Nucleus accumbens (tissue), 56 donors: ENCODE results near the gene DNM3.
"Not testable (repeated sequence)": the region's sequence is repeated elsewhere in the genome, so short reads cannot be mapped to it uniquely, and the experiment has no call there.

Source experiments
- DNase-seq, 56 donors: peaks; one replicate each; lab custom pipeline; 2025; lab: John Stamatoyannopoulos, UW

Gene DNM3

DNA sequence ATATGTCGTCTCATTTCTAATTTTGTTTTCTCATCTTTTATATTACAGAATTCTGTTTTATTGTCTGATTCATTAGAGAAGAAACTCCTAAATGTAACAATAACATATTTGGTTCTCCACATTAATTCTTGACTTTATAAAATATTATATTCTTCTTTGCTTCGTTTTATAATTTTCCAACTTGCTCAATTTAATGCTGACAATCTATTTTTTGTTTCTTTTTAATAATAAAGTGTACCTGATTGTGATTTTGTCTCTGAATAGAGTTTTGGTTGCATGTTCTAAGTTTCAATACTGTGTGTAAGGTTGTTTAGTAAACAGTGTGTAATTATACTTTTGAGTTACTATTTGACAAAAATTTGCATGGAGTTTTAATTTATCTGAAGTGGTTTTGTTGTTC is 448.1 kb downstream of the DNM3 start:
- no peak for DNase-seq

DNA sequence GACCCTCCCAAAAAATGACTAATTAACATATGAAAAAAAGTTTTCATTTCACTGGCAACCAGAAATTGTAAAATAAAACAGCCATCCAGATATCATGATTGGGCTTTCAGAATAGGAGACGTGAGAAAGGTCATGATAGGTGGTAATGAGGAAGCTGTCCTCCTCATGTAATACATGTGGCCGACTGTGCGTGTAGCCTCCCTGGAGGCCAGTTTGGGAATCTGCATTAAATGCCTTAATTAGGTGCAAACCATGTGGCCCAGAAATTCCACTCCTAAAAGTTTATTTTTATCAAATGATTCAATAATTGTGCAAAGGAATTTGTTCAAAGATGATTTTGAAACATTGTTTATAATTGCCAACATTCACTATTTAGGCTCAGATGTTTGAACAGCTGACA is 451.5 kb downstream of the DNM3 start:
- no peak for DNase-seq

DNA sequence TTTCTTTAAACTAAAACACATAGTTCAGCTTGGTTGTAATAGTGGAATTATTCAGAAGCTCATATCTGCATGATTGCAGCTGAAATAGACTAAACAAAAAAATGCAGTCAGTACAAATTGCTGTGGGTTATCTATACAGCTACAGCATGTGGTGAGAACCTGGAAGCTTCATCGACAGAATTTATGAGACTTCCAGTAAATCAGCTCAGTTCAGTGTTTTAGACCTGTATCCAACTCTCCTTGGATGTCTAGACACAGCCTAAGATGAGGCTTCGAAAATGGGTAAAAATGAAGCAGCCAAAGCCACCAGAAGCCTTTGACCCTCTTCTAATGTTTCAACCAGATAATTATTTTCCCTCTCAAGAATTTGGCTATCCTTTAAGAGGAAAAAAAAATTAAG is 452.1 kb downstream of the DNM3 start:
- DNase-seq, result no peak

DNA sequence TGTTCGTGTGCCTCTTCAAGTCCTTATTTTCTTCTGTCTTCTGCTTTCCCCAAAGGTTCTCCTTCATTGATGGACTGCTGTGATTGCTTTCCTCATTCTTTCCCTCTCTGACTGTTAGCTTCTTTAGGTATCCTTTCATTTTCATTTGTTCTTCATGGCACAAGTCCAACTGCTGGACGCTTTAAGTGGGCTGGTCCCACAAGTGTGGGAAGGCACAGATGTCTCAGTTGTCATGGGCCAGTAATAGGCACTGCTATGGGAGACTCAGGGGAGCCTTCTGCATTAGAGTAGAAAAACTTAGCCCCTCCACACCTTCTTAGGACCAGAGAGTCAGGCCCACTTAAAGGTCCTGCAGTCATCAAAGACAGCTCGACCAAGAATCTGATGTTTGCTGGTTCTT is 456.8 kb downstream of the DNM3 start:
- no peak for DNase-seq

DNA sequence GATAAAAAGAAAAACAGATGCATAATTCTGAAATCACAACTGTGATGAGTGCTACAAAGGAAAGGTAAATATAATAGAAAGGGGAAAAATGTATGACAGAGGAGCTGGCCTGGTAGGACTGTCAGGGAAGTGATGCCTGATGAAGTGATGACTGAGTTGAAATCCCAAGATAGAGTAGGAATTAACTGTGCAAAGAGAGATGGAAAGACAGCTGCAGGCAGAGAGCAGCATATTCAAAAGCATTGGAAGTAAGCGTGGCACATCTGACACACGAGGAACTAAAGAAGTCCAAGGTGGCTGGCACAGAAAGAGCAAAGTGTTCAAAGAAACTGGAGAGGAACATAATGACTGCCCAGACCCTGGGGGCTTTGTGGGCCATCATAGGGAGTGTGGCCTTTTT is 457.6 kb downstream of the DNM3 start:
- DNase-seq, result no peak

DNA sequence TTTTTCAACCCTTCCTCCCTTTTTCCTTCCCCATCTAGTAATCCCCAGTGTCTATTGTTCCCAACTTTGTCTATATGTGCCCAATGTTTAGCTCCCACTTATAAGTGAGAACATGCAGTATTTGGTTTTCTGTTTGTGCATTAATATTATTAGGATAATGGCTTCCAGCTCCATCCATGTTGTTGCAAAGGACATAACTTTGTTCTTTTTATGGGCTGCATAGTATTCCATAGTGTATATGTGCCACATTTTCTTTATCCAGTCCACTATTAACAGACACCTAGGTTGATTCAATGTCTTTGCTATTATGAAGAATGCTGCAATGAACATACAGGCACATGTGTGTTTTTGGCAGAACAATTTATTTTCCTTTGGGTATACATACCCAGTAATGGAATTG is 458.2 kb downstream of the DNM3 start:
- no peak for DNase-seq

DNA sequence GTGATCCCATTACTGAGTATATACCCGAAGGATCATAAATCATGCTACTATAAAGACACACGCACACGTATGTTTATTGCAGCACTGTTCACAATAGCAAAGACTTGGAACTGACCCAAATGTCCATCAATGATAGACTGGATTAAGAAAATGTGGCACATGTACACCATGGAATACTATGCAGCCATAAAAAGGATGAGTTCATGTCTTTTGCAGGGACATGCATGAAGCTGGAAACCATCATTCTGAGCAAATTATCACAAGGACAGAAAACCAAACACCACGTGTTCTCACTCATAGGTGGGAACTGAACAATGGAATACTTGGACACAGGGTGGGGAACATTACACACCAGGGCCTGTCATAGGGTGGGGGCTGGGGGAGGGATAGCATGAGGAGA is 466.2 kb downstream of the DNM3 start:
- DNase-seq, result not testable (repeated sequence)

DNA sequence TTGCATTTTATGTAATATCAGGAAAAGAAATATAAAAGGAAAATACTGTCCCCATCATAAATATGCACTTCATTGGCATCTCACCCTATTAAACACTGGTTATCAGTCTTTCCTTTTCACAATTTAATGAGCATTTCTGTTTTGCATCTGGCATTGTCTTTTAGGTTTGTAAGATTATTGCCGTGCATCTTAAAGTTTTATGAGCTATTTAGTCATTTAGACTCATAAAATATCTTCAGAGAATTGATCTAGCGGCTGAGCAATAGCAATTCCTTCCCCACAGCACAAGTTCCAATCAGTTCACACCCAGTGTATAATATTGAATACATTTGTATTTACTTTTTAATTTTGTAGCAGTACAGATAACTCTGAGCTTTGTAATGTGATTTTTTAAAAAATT is 466.8 kb downstream of the DNM3 start:
- DNase-seq, result no peak

DNA sequence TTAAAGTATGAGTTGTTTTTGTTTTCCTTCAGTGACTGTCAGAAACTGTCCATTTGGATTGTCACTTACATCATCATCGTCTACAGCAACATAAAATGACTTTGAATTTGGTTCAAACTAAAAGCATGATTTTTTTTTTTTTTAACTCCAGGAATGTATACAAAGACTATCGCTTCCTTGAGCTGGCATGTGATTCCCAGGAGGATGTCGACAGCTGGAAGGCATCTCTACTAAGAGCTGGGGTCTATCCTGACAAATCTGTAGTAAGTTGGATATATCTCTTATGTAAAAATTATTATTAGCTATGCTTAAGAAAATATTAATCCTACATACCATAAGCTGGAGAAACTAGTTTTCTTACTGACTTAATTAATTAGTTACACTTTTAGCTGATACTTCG is 467.3 kb downstream of the DNM3 start:
- no peak for DNase-seq

DNA sequence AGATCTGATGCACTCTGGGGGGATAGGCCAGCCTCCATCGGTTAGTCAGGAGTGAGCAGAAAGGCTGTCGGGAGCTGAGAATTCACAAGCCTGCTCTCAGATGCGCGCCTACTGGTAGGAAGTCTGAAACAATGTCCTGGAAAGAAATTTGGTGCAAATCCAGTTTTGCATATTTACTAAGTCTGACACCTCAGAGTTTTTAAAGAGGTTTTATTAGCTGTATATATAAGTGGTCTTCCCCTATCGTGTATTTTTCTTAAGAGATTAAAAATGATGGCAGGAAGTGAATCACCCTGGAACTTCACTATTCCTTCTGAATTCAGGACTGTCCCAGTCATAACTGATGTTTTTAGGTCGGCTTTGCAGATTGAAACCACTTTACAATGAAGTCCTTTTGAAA is 479.4 kb downstream of the DNM3 start:
- DNase-seq, result no peak

DNA sequence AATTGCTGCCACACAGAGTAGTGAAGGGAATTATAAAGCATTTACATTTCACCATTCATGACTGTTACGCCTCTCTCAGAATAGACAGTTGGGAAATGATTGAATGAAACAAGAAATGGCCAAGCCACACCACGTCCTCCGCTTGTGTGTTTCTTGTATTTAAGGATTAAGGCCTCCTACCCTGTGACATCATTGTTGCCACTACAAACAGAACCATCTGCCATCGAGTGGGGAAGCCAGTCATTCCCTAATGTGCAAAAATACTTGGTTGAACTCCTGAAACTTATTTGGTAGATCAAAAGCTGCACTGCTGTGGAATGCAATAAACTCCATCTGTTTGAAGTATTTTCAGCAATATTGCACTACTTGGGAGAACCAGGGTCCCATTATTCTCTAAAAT is 480.2 kb downstream of the DNM3 start:
- DNase-seq, result no peak

DNA sequence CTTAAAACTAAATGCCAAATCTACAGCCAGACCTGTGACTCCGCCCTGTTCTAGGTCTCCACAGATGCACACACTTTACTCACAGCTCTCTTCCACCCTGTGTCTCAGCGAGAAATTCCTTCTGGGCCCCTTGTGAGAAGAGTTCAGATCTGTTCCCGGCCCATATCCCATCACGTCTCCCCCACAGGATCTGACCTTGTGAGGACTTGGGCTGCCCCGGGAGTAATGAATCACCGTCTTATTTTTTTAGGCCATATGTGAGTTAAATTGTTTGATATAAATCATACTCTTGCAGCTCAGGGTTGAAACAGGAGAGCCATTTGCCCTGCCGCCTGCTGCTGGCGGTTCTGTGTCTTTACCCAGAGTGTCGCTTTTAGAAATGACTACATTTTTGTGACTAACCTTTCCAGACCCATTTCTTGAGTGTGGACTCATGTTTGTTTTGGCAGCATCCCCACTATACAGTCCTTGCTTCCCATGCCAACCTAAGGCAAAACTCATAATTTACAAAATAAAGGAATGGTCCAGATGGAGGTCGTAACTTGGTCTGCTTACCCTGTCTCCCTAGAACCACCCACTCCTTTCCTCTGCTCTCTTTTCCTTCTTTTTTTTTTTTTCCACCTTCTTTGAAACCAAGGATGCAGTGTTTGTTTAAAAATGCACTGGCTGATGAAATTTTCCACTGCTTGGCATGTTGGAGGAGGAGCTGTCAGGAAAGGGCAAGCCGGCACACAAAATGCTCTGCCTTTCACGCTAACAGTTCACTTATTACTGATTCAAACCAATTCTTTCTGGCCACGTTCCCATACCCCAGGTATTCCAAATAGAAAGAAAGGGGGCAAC is 481.1 kb downstream of the DNM3 start:
- DNase-seq, result no peak

DNA sequence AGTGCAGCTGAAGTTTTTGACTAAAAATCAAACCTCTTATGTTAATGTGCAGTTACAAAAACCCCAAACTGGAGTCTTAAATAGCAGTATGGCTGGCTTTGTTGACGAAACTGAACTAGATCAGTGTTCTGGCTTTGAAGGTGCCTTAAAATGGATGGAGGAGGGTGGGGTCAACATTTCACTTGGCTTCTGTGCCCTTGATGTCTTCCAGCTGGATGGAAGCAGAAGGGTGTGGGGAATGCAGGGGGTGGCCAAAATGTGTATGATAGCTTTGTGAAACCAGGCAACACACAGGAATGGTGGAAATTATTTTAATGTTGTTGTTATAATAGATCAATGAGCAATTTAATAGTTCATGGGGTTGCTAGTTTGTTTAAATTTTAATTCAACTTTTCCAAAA is 482.4 kb downstream of the DNM3 start:
- no peak for DNase-seq

DNA sequence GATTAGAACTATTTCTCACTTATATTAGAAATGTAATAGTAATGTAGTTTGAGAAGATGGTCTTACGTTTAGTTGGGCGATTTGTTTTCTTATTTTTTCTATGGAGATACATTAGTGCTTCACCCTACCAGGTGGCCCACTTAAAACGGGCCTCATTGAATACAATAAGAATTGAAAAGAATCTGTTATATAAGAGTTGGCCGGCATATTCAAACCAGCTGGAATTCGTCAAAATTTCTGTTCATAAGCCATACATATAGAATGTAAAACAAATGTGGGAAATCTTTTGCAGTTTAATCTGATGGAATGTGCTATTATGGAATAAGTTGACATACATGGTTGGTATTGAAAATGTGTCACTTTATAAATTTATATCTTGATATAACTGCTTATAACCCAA is 482.8 kb downstream of the DNM3 start:
- DNase-seq, result no peak

DNA sequence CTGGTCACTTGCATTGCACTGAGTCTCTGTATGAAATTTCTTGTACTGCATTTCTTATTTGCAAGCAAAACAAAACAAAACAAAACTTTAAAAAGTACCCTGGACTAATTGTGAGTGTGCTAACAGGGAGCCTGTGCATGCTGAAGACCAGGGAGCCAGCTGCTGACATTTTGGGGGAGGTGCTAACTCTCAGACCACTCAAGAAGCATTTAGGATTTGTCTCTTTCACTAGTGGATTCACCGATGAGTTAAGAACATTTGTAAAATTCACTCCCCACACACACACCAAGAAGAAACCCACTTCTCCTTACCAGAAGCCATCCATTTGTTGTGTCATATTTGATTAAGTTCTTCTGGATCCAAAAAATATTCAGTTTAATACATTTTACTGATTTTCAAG is 483.5 kb downstream of the DNM3 start:
- DNase-seq, result no peak

DNA sequence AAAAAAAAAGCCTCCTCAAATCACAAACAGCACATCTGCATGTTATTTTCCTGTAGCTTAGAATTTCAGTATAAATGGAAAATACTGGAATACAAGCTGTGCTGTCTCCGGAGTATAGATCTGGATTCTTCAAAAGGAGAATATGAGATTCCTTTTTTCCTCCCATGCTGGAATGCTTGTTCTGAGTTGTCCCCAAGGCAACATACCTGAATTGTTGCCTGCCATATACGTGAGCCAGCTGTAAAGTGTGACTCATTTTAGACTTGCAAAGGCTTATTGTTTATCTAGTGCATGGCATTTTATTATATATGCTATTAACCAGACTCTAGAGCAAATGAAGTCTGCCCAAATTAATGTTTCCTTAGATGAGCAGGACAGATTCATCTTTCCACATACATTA is 484.2 kb downstream of the DNM3 start:
- DNase-seq, result no peak

DNA sequence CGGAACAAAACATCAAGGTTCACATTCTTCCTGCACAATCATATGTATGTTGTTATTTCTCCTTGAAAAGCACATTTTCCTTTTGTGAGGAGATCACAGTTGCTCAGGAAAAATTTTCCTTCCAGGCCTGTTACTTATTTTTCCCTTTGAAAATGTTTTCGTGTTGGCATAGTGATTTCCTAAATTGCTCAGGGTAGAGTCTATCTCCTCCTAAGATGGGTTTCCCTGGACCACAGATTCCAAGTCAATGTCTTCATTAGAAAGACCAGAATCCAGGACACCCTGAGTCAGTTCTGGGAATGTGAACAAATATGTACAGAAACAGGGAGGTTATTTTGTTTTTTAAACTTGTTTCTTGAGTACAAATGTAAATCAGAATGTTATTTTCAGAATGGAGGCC is 484.8 kb downstream of the DNM3 start:
- DNase-seq, result no peak

DNA sequence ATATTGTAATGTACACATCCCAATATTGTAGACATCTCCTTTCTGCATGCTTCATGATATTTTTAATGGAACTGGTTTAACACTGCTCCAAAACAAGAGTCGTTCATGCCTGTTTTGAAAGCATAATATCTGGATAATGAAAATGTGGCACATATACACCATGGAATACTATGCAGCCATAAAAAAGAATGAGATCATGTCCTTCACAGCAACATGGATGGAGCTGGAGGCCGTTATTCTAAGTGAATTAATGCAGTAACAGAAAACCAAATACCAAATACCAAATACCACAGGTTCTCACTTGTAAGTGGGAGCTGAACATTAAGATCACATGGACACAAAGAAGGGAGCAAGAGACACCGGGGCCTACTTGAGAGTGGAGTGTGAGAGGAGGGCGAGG is 487.0 kb downstream of the DNM3 start:
- no peak for DNase-seq

DNA sequence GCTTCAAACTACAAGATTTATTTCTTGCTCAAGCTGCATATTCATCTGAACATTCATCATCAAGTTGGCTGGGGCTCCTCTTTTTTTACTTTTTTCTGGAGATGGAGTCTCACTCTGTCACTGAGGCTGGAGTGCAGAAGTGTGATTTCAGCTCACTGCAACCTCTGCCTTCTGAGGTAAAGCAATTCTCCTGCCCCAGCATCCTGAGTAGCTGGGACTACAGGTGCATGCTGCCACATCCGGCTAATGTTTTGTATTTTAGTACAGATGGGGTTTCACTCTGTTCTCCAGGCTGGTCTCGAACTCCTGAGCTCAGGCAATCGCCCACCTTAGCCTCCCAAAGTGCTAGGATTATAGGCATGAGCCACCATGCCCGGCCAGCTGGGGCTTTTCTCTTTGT is 490.9 kb downstream of the DNM3 start:
- no peak for DNase-seq

DNA sequence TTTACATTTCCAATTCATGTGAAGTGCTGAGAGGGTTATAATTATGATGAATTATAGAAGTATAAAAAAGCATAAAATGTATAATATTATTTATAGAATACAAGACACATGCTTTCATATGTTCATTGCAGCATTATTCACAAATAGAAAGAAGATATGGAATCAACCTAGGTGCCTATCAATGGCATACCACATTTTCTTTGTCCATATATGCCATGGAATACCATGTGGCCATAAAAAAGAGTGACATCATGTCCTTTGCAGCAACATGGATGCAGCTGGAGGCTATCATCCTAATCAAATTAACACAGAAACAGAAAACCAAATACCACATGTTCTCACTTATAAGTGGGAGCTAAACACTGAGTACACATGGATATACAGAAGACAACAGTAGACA is 494.1 kb downstream of the DNM3 start:
- no peak for DNase-seq

DNA sequence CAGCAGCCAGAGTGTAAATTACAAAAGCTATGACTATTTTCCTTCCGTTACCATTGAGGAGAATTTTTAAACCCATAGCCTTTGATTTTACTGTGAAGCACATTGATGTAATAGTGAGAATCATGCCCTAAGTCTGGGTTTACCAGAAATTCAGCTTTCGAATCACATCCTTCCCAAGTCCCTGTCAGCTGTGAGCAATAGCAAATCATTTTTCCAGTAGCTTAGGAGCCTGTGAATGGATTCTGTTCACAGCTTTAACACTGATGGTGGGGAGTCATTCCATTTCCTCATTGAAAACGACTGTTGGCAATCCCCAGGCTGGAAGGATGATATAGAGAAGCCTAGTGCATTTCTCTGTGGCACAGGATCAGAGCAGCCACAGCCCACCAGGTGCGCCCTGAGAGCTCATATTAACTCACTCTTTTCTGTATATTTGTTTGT is 497.0 kb downstream of the DNM3 start:
- DNase-seq, result no peak

DNA sequence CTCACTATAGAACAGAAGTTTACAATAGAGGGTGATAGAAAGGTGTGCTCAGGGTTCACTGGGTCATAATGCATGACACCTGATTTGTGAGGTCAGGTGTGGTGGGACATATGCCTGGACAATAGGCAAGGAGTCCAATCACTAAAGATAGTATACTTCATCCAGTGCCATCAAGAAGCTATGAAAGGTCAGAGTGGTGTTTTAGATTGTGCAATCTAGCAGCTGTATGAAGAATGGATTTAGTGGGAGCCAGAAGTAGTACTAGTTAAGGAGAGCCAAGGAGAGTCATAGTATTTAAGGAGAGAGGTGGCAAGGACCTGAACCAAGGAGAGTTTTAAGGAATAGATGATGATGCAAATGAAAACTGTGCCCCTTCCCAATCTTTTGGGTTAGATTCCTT is 498.5 kb downstream of the DNM3 start:
- DNase-seq, result no peak

DNA sequence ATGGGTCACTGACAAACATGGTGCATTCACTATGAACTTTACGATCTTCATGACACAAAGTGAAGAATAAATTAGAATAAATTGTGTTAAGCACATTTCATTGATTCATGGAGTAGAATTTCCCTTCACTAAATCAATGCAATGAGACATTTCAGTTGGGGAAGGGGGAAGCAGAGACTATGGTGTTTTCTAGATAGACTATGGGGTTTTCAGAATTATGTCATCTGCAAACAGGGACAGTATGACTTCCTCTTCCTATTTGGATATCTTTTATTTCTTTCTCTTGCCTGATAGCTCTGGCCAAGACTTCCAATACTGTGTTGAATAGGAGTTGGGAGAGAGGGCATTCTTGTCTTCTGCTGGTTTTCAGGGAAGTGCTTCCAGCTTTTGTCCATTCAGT is 499.2 kb downstream of the DNM3 start:
- no peak for DNase-seq
